HG03060 (cell line): ENCODE data around the gene DPYSL5.
"Not testable (repeated sequence)": the region's sequence is repeated elsewhere in the genome, so short reads cannot be mapped to it uniquely, and the experiment has no call there.

Source experiments
- ATAC-seq: cut with Tn5 transposase; IDR thresholded peaks from one replicate; pipeline ENCODE4 v1.9.1; 2021; ENCODE audit warnings: low read depth, moderate number of reproducible peaks; ENCODE audit not compliant: unreplicated experiment

Gene DPYSL5

GRCh38 chr2:26874514-26874913, 26.6 kb downstream of the DPYSL5 start:
- ATAC-seq: no peak

- no peak for ATAC-seq
These were observed 27.2 kb downstream of the DPYSL5 start for GRCh38 chr2:26875065-26875634.

DNA sequence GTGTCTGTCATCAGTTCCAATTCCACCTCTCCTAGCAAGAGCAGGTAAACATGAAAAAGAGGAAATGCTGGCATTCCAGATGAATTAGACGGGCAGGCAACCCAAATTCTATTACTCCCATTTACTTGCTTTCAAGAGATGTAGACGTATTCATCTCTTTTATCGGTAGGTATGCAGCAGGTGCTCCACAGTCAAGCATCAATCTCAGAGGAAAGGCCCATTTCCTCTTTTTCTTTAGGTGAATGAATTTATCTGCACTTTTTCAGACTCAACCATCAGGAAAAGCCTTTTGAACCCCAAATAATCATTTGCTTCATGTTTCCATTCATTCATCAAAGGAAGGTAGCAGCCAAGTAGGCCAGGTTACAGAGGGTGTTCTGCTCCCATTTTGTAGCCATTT, 27.9 kb downstream of the DPYSL5 start:
- no peak for ATAC-seq

- no peak for ATAC-seq
These were observed 28.3 kb downstream of the DPYSL5 start for GRCh38 chr2:26876260-26876659.

- ATAC-seq: no peak
These were observed 29.3 kb downstream of the DPYSL5 start for GRCh38 chr2:26877276-26877675.

- ATAC-seq: no peak
These were observed 32.2 kb downstream of the DPYSL5 start for GRCh38 chr2:26880161-26880560.

GRCh38 chr2:26880910-26881435, 33.0 kb downstream of the DPYSL5 start:
- no peak for ATAC-seq

- not testable (repeated sequence) for ATAC-seq
These were observed 34.3 kb downstream of the DPYSL5 start for GRCh38 chr2:26882220-26882619.

GRCh38 chr2:26883956-26884355, 36.0 kb downstream of the DPYSL5 start:
- no peak for ATAC-seq

GRCh38 chr2:26884486-26884885, 36.6 kb downstream of the DPYSL5 start:
- no peak for ATAC-seq

DNA sequence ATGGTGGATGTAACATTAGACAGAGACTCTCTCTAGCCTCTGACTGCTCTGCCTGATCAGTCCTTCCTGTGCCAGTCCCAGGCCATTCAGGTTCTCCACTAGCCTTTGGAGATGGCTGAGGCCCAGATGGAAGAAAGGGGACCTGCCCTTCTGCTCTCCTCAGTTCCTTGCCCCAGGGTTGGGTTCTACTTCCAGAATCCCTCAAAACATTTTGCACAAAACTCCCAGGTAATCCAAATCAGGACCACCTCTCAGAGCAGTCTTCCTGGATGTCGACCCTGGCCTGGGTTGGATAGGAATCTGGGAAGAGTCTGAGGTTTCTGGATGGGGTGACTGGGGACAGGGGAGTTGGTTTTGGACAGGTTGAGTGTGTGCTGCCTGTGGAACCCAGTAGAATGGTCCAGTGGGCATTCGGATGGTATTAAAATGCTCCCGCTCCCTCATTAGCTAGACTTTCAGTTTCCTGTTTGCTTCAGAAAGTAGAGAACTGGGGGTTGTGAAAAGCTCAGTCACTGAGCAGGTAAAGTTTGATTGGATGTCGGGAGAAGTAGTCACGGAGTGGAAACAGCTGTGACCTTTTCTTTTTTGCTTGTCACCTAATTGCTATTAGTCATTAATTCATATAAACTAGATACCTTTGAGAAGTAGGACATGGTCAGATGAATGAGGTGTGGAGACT, 37.9 kb downstream of the DPYSL5 start:
- ATAC-seq: no peak

DNA sequence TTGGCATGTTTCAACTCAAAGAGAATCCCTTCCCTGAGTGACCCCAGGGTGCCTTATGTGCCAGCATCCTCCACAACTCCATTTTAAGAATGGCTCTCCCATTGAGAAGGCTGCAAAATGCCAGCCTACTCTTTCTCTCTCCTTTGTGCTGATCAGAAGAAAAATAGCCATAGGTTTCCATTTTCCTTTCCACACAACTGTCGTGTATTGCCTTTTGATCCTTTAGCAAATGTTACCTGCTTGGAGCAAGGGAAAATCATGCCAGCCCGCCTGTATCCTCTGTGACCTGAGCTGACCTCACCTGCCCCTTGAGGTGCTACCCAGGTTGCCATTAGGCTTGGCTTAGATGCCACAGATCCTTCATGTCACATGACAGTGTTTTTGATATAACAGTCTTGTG, 38.8 kb downstream of the DPYSL5 start:
- no peak for ATAC-seq

DNA sequence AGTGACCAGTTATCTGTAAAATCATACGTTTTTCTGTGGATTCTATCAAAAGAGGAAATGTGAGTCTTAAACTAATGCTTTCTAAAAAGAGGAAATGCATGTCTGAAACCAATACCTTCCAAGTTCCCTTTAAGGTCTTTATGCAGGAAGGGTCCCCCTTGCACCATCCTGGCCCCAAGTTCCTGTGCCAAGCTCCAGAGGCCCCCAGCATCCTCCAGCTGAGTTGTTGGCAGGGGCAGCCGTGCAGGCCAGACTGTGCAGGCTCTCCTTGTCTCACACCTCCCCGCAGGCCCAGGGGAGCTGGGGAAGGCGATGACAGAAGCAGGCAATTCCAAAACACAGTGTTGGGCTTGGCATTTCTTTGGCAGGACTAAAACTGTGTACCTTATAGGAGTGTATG, 39.2 kb downstream of the DPYSL5 start:
- no peak for ATAC-seq

DNA sequence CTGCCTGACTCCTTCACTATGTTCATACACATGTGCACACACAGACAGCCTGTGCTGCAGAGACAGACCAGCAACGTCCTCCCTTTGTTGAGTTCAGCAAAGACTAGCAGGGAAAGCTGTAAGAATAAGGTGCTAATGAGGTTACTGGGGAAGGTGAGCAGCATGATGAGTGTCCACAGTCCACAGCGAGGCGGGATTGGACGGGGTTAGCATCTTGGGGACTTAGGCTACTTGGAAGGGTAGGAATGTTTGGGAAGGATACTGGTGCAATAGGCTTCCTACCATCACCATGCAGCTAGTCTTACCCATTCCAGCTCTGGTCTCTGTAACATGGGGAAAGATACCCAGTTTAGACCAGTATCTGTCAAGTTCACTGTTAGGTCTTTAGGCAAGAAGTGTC, 41.9 kb downstream of the DPYSL5 start:
- no peak for ATAC-seq

DNA sequence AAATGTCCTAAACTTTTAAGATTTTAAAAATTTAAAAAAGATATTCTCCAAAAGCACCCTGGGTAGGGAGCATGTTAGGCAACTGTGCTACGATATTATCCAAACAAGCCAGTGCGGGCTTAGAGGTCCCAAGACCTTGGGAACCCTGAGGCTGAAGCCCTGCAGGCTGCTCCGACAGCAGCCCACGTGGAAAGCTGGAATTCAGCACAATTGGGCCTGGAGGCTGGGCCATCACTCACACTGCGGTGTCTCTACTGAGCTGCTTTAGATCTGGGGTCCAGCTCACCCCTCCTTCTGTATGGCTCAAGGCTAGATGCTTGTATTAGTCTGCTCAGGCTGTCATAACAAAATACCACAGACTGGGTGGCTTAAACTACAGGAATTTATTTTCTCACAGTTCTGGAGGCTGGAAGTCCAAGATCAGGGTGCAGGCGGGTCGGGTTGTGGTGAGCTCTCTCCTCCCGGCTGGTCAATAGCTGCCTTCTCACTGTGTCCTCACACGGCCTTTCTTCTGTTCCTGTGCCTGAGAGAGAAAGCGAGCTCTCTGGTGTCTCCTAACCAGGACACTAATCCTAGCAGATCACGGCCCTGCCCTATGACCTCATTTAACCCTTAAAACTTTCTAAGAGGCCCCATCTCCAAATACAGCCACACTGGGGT, 42.5 kb downstream of the DPYSL5 start:
- ATAC-seq: no peak

DNA sequence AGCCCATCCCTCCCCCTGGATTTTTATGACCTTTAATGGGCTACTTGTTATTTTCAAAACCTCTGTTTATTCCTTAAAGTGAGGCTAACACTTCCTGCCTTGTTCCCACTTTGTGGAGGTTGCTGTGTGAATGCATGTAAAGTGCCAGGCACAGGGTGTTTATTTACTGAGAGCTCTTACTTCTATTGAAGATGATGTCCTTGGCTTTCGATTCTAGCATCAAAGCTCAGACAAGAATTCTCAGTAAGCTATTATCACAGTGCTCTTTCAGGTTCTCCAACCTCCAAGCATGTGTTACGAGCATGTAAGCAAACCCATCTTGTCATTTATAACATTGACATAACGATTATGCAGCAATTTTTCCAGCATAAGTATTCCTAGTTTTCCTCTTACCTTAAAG, 44.2 kb downstream of the DPYSL5 start:
- no peak for ATAC-seq

GRCh38 chr2:26892922-26893524, 45.1 kb downstream of the DPYSL5 start:
- ATAC-seq: no peak

DNA sequence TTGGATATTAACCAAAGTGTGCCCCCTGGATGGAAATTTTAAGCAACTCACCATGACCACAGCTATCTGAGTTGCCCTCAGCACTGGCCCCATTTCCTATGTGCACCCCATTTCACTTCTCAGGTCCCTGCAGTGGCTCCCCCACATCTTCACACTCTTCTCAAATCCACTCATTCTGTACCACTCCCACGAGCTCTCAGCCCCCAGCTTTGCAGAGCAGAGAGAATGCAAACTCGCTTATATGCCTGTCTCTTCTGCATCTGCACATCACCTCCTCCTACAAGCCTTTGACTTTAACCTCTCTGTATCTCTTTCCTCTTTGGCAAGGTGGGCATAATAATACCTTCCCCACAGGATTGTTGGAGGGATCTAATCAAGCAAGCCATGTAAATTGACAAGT, 46.2 kb downstream of the DPYSL5 start:
- no peak for ATAC-seq

- no peak for ATAC-seq
These were observed 50.0 kb downstream of the DPYSL5 start for GRCh38 chr2:26897807-26898479.

GRCh38 chr2:26898480-26899078, 50.6 kb downstream of the DPYSL5 start:
- no peak for ATAC-seq
